Activated T-cell treated with anti-CD3 and anti-CD28 coated beads, Interleukin-2, amount 50 U/mL, for 72 hours (primary cell): ENCODE results near the gene SOX6. TPM values are rescaled to one million over a fixed set of nuclear protein-coding genes. Genes with fewer than 3 reads are reported as not detected.

Experiments used
- ATAC-seq, 2 donors: fragments of 150-1000 bp; cut with Tn5 transposase; replicated peaks in 1 of 2; 2 replicates each; pipeline ENCODE4 v1.10.0; 2021; ENCODE audit warnings: moderate library complexity in 2 of 2, mild to moderate bottlenecking in 1 of 2
- DNase-seq, 2 donors: peaks; one replicate each; pipeline ENCODE4 v3.0.0; 2021 to 2022; ENCODE audit warnings: mixed read lengths in 1 of 2
- H3K27ac Mint-ChIP-seq: one replicate; pipeline ENCODE4 v1.8.0; 2022; ENCODE audit warnings: mild to moderate bottlenecking, moderate library complexity, mixed read lengths
- H3K27me3 Mint-ChIP-seq: one replicate; pipeline ENCODE4 v1.8.0; 2022; ENCODE audit warnings: low read depth, mixed read lengths
- H3K36me3 Mint-ChIP-seq, 2 donors: one replicate each; pipeline ENCODE4 v1.8.0; 2022; ENCODE audit warnings: mixed read lengths in 2 of 2, mild to moderate bottlenecking in 1 of 2; ENCODE audit not compliant: insufficient read depth in 2 of 2
- H3K4me1 Mint-ChIP-seq: one replicate; pipeline ENCODE4 v1.8.0; 2022; ENCODE audit warnings: low read depth, mixed read lengths
- H3K4me3 Mint-ChIP-seq, 2 donors: one replicate each; pipeline ENCODE4 v1.8.0; 2022; ENCODE audit warnings: mild to moderate bottlenecking in 2 of 2, mixed read lengths in 2 of 2, moderate library complexity in 2 of 2
- H3K9me3 Mint-ChIP-seq, 2 donors: one replicate each; pipeline ENCODE4 v1.8.0; 2022; ENCODE audit warnings: mixed read lengths in 2 of 2
- total RNA-seq, 2 donors: library from RNA; stranded (reverse); gene quantifications; one replicate each; pipeline ENCODE4 v1.2.3, GENCODE V29; 2022

Gene SOX6
- total RNA-seq, 2 donors from 2014 or later, result 0.48 TPM; not detected in 1

- no peaks in the 10 kb centered on the region for H3K27me3 Mint-ChIP-seq
- H3K27ac Mint-ChIP-seq, result no peak overlapping the region
- H3K9me3 Mint-ChIP-seq, result peaks cover 2 to 8% of the 10 kb centered on the region in 2 donors
- ATAC-seq (no peak), DNase-seq (no peak)
- no peak overlapping the region for H3K4me3 Mint-ChIP-seq
- H3K4me1 Mint-ChIP-seq, result no peaks in the 10 kb centered on the region
- H3K36me3 Mint-ChIP-seq, result no peaks in the 10 kb centered on the region
These were observed 29.6 kb downstream of the SOX6 start for GRCh38 chr11:16326679-16327297.

- Mint-ChIP-seq H3K9me3 (peaks cover 0 to 5% of the 10 kb centered on the region in 2 donors), H3K36me3 (no peaks in the 10 kb centered on the region), H3K4me1 (no peaks in the 10 kb centered on the region), H3K27ac (no peak overlapping the region), H3K27me3 (no peaks in the 10 kb centered on the region), H3K4me3 (no peak overlapping the region)
- DNase-seq, result no peak
- no peak for ATAC-seq
These were observed 34.2 kb downstream of the SOX6 start for GRCh38 chr11:16322190-16322589.

DNA sequence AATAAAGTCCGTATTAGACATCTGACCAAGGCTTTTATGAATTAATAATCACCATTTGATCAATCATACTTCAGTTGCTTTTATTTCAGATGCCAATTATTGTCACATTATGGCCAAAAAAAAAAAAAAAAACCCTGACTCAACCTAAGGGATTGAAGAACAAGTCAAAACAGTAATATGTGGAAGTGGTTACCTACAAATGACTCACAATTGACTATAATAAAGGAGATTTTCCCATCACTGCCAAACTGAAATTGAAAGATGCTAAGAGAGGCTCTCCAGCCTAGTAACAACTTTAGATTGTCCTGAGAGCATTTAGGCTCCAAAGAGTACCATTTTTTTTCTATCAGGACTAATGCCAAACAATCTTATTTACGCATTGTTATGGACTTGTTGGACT is 35.2 kb downstream of the SOX6 start:
- Mint-ChIP-seq H3K4me1 (no peaks in the 10 kb centered on the region), H3K36me3 (no peaks in the 10 kb centered on the region), H3K27ac (no peak overlapping the region), H3K4me3 (no peak overlapping the region), H3K9me3 (peaks cover 0 to 4% of the 10 kb centered on the region in 2 donors), H3K27me3 (no peaks in the 10 kb centered on the region)
- DNase-seq (no peak), ATAC-seq (no peak)

DNA sequence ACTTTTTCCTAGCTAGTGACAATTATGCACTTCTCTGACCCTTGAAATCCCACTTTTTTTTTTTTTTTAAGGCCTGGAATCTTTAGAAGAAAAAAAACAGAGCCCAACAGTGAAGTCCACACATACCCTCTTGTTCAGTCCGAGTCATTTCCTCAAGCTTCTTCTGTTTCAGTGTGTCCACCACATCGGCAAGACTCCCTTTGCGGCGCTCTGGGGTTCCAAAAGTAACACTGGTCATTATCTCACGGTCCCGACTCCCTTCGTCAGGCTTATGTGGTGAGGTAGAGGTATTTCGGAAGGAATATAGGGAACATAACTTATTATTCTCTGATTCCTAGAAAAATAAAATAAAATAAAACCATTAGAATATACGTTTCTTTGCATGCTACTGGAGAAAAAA is 38.0 kb downstream of the SOX6 start:
- Mint-ChIP-seq H3K4me3 (no peak overlapping the region), H3K4me1 (no peaks in the 10 kb centered on the region), H3K9me3 (peaks cover 0 to 2% of the 10 kb centered on the region in 2 donors), H3K27me3 (no peaks in the 10 kb centered on the region), H3K36me3 (no peaks in the 10 kb centered on the region), H3K27ac (no peak overlapping the region)
- ATAC-seq (no peak), DNase-seq (no peak)

DNA sequence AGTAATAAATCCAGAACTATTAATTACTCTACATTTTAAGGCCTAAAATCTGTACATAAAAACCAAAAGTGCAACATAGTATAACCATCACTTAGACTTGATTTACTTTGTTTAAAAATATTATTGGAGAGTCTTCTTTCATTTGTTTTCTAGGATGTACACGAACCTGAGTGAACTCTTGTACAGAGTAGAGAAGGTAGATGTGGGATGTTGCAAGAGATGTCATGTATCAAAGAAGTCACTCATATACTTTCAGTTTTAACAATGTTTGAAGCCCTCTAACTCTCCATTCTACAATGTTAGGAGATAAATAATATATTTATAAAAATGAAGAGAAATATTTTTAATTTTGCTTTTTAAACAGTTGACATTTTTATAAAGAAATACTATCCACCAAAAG is 38.6 kb downstream of the SOX6 start:
- ATAC-seq (no peak), DNase-seq (no peak)
- H3K4me3 Mint-ChIP-seq, result no peak overlapping the region
- peaks cover 0 to 2% of the 10 kb centered on the region in 2 donors for H3K9me3 Mint-ChIP-seq
- no peaks in the 10 kb centered on the region for H3K36me3 Mint-ChIP-seq
- H3K27me3 Mint-ChIP-seq, result no peaks in the 10 kb centered on the region
- H3K4me1 Mint-ChIP-seq, result no peaks in the 10 kb centered on the region
- H3K27ac Mint-ChIP-seq, result no peak overlapping the region

- H3K27me3 Mint-ChIP-seq, result no peaks in the 10 kb centered on the region
These were observed 42.5 kb downstream of the SOX6 start for GRCh38 chr11:16313846-16314245.

DNA sequence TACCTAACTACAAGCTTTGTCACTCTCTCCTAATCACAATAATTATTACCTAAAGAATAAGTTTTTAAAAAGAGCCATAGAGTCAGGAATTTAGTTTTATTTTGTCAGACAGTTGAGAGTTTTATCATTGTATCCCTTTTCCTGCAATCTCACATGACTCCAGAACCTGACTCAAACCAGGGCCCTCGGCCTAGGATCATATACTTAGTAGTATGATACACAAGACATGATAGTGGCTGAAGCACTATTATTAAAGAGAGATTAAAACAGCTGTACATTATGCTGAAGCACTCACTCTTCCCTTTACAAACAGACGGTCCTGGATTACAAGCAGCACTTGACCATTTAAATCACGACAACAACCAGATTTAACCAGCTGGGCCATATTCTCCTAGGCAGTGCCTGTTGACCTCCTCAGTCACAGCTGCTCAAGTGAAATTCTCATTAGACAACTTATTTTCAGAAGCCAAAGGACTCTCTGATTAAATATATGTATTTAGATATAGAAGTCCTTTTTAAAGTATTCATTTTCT is 44.0 kb downstream of the SOX6 start:
- Mint-ChIP-seq H3K27me3 (no peaks in the 10 kb centered on the region), H3K4me1 (no peaks in the 10 kb centered on the region), H3K36me3 (no peaks in the 10 kb centered on the region), H3K27ac (no peak overlapping the region), H3K9me3 (peaks cover 0 to 4% of the 10 kb centered on the region in 2 donors), H3K4me3 (no peak overlapping the region)
- DNase-seq (no peak), ATAC-seq (no peak)

More at GRCh38 chr11:16313846-16314245, 42.5 kb downstream of the SOX6 start:
- no peak overlapping the region for H3K4me3 Mint-ChIP-seq
- H3K36me3 Mint-ChIP-seq, result no peaks in the 10 kb centered on the region
- no peaks in the 10 kb centered on the region for H3K4me1 Mint-ChIP-seq
- ATAC-seq (no peak), DNase-seq (no peak)
- H3K27ac Mint-ChIP-seq, result no peak overlapping the region
- H3K9me3 Mint-ChIP-seq, result peaks cover 0 to 2% of the 10 kb centered on the region in 2 donors

GRCh38 chr11:16311831-16312230 is 44.5 kb downstream of the SOX6 start:
- Mint-ChIP-seq H3K36me3 (no peaks in the 10 kb centered on the region), H3K4me3 (no peak overlapping the region), H3K9me3 (peaks cover 0 to 4% of the 10 kb centered on the region in 2 donors), H3K27ac (no peak overlapping the region), H3K27me3 (no peaks in the 10 kb centered on the region), H3K4me1 (no peaks in the 10 kb centered on the region)
- ATAC-seq (no peak), DNase-seq (no peak)

- DNase-seq (no peak), ATAC-seq (no peak)
- H3K4me1 Mint-ChIP-seq, result no peaks in the 10 kb centered on the region
- no peak overlapping the region for H3K27ac Mint-ChIP-seq
- peaks cover 0 to 4% of the 10 kb centered on the region in 2 donors for H3K9me3 Mint-ChIP-seq
- H3K27me3 Mint-ChIP-seq, result no peaks in the 10 kb centered on the region
- no peak overlapping the region for H3K4me3 Mint-ChIP-seq
- H3K36me3 Mint-ChIP-seq, result no peaks in the 10 kb centered on the region
These were observed 45.4 kb downstream of the SOX6 start for GRCh38 chr11:16310943-16311342.

DNA sequence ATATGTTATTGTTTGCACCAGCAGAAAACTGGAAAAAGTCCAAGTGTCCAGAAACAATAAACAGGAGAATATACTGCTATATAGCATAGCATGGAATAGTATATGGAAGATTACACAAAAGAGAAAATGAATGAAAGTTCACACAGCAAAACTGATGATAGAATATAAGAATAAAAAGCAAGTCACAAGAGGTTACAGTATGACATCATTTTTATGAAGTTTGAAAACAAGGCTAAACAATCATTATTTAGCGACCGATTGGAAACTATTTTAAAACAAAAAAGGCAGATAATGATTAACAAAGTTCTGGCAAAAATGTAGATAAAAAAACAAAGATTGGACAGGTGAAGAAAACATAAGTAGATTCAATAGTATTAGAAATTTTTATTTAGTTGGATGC is 47.1 kb downstream of the SOX6 start:
- Mint-ChIP-seq H3K4me1 (no peaks in the 10 kb centered on the region), H3K4me3 (no peak overlapping the region), H3K9me3 (peaks cover 0 to 4% of the 10 kb centered on the region in 2 donors), H3K27ac (no peak overlapping the region), H3K36me3 (no peaks in the 10 kb centered on the region), H3K27me3 (no peaks in the 10 kb centered on the region)
- DNase-seq (no peak), ATAC-seq (no peak)

- ATAC-seq, result no peak
- H3K4me3 Mint-ChIP-seq, result no peak overlapping the region
- DNase-seq, result no peak
- no peaks in the 10 kb centered on the region for H3K27me3 Mint-ChIP-seq
- no peaks in the 10 kb centered on the region for H3K4me1 Mint-ChIP-seq
- H3K27ac Mint-ChIP-seq, result no peak overlapping the region
- peaks cover 0 to 2% of the 10 kb centered on the region in 2 donors for H3K9me3 Mint-ChIP-seq
- no peaks in the 10 kb centered on the region for H3K36me3 Mint-ChIP-seq
These were observed 54.9 kb downstream of the SOX6 start for GRCh38 chr11:16301462-16301861.

- DNase-seq (no peak), ATAC-seq (no peak)
- H3K4me1 Mint-ChIP-seq, result no peaks in the 10 kb centered on the region
- no peaks in the 10 kb centered on the region for H3K27me3 Mint-ChIP-seq
- no peaks in the 10 kb centered on the region for H3K36me3 Mint-ChIP-seq
- no peak overlapping the region for H3K27ac Mint-ChIP-seq
- H3K9me3 Mint-ChIP-seq, result peaks cover 0 to 2% of the 10 kb centered on the region in 2 donors
- no peak overlapping the region for H3K4me3 Mint-ChIP-seq
These were observed 56.2 kb downstream of the SOX6 start for GRCh38 chr11:16299884-16300782.

GRCh38 chr11:16299390-16299789 is 57.0 kb downstream of the SOX6 start:
- peaks cover 0 to 2% of the 10 kb centered on the region in 2 donors for H3K9me3 Mint-ChIP-seq
- no peak overlapping the region for H3K27ac Mint-ChIP-seq
- no peaks in the 10 kb centered on the region for H3K36me3 Mint-ChIP-seq
- no peak for ATAC-seq
- no peak overlapping the region for H3K4me3 Mint-ChIP-seq
- no peaks in the 10 kb centered on the region for H3K4me1 Mint-ChIP-seq
- no peaks in the 10 kb centered on the region for H3K27me3 Mint-ChIP-seq
- DNase-seq, result no peak
